Heart left ventricle (tissue), 13 donors: ENCODE measurements around the gene RGS17.

Experiments
- CTCF ChIP-seq, 12 donors: fragments of 200-600 bp; sonication (generic) in 4 of 12; IDR thresholded peaks; one replicate each; pipeline versions ENCODE4 v1.5.0 to v1.8.0; 2018 to 2022; ENCODE audit warnings: antibody characterized with exemption in 12 of 12, mild to moderate bottlenecking in 5 of 12
- POLR2A ChIP-seq, 2 donors: fragments of 450-650 bp; IDR thresholded peaks; one replicate each; pipeline ENCODE4 v1.6.1; 2017; ENCODE audit warnings: antibody characterized with exemption in 2 of 2, mild to moderate bottlenecking in 2 of 2, moderate library complexity in 2 of 2
- donor health status: ischemic (EF 13 %, LVEDD 7.1; RV severe dilation, severe dysfunction).
- donor health status: DM: no; HTN: yes; CAD: no.
- donor health status: DM: no; HTN: no; CAD: no.
- donor health status: ischemic (EF 25% LVEDD 6.9; RV normal size, moderate dysfunction).
- donor health status: ischemic (EF 25% LVEDD 5.7; RV mildly dilated, moderate dysfunction).
- donor health status: ischemic (EF 35%, LVEDD 5.7; RV mildly dilated, moderate dysfunction).
- donor health status: nonischemic (EF 11% LVEDD 7.7; RV severe dilation, severe dysfunction).
- donor health status: DM: yes; HTN: yes; CAD: no.
- donor health status: PGD.
- donor health status: ischemic (EF 29% LVEDD 5.4; RV normal size, mild dysfunction).
- donor health status: nonischemic (EF 23%, LVEDD 6.1; RV moderate dilation, normal function).

- TF ChIP-seq POLR2A (IDR thresholded peaks at IDR 0.05) (no peak), CTCF (IDR thresholded peaks at IDR 0.05) (no peak)
Observed at GRCh38 chr6:153090241-153090930, 40.7 kb downstream of the RGS17 start.
